ENCODE data around the gene PJVK. TPM values are rescaled to one million over a fixed set of nuclear protein-coding genes. Genes with fewer than 3 reads are reported as not detected.

The PJVK gene
- total and polyA plus RNA-seq, 2 experiments from 2014 or later, result 1.6 to 2.1 TPM

DNA sequence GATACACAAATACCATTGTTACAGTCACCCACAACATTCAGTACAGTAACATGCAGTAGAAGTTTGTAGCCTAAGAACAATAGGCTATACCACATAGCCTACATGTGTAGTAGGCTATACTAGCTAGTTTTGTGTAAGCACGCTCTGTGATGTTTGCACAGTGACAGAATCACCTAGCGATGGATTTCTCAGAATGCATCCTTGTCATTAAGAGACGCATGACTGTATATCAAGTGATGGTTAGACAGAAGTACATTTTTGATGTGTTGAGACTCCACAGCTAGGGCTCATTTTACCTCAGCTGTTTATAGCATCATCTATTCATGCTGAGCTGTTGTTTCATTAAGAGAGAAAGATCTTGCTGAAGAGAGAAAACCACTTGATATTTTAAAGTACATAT, 48.5 kb downstream of the PJVK start (continued):
- no peak for TF ChIP-seq ZNF331 (CRISPR knock-in tag; IDR thresholded peaks at IDR 0.05; ENCODE audit: low read depth)
- TF ChIP-seq EZH2 (IDR thresholded peaks at IDR 0.05; ENCODE audit: low read depth, unreplicated experiment), result no peak
- TF ChIP-seq, protein P1, sequence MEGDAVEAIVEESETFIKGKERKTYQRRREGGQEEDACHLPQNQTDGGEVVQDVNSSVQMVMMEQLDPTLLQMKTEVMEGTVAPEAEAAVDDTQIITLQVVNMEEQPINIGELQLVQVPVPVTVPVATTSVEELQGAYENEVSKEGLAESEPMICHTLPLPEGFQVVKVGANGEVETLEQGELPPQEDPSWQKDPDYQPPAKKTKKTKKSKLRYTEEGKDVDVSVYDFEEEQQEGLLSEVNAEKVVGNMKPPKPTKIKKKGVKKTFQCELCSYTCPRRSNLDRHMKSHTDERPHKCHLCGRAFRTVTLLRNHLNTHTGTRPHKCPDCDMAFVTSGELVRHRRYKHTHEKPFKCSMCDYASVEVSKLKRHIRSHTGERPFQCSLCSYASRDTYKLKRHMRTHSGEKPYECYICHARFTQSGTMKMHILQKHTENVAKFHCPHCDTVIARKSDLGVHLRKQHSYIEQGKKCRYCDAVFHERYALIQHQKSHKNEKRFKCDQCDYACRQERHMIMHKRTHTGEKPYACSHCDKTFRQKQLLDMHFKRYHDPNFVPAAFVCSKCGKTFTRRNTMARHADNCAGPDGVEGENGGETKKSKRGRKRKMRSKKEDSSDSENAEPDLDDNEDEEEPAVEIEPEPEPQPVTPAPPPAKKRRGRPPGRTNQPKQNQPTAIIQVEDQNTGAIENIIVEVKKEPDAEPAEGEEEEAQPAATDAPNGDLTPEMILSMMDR (conservative IDR thresholded peaks at IDR 0.05; ENCODE audit: low read depth in 2 of 2), result no peak
- TF ChIP-seq STAT1 (IDR thresholded peaks at IDR 0.05; ENCODE audit: unreplicated experiment), result no peak

DNA sequence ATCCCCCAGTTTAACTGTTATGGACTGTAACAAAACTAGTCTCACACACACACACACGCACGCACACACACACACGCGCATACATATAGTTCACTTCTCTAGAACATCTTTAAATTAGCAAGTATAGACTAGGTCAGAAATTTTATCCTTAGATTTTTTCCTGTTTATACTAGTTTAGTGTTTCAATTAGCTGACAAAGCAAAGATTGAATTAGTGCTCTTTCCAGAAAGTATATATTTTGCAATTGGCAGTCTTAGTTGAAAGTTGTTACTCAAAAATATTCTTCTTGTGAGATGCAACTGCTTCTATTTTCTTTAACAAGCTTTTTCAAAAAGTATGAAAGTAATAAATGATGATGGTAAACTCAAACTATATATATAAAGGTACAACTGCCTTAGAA, 51.6 kb downstream of the PJVK start:
- TF ChIP-seq, protein P2, sequence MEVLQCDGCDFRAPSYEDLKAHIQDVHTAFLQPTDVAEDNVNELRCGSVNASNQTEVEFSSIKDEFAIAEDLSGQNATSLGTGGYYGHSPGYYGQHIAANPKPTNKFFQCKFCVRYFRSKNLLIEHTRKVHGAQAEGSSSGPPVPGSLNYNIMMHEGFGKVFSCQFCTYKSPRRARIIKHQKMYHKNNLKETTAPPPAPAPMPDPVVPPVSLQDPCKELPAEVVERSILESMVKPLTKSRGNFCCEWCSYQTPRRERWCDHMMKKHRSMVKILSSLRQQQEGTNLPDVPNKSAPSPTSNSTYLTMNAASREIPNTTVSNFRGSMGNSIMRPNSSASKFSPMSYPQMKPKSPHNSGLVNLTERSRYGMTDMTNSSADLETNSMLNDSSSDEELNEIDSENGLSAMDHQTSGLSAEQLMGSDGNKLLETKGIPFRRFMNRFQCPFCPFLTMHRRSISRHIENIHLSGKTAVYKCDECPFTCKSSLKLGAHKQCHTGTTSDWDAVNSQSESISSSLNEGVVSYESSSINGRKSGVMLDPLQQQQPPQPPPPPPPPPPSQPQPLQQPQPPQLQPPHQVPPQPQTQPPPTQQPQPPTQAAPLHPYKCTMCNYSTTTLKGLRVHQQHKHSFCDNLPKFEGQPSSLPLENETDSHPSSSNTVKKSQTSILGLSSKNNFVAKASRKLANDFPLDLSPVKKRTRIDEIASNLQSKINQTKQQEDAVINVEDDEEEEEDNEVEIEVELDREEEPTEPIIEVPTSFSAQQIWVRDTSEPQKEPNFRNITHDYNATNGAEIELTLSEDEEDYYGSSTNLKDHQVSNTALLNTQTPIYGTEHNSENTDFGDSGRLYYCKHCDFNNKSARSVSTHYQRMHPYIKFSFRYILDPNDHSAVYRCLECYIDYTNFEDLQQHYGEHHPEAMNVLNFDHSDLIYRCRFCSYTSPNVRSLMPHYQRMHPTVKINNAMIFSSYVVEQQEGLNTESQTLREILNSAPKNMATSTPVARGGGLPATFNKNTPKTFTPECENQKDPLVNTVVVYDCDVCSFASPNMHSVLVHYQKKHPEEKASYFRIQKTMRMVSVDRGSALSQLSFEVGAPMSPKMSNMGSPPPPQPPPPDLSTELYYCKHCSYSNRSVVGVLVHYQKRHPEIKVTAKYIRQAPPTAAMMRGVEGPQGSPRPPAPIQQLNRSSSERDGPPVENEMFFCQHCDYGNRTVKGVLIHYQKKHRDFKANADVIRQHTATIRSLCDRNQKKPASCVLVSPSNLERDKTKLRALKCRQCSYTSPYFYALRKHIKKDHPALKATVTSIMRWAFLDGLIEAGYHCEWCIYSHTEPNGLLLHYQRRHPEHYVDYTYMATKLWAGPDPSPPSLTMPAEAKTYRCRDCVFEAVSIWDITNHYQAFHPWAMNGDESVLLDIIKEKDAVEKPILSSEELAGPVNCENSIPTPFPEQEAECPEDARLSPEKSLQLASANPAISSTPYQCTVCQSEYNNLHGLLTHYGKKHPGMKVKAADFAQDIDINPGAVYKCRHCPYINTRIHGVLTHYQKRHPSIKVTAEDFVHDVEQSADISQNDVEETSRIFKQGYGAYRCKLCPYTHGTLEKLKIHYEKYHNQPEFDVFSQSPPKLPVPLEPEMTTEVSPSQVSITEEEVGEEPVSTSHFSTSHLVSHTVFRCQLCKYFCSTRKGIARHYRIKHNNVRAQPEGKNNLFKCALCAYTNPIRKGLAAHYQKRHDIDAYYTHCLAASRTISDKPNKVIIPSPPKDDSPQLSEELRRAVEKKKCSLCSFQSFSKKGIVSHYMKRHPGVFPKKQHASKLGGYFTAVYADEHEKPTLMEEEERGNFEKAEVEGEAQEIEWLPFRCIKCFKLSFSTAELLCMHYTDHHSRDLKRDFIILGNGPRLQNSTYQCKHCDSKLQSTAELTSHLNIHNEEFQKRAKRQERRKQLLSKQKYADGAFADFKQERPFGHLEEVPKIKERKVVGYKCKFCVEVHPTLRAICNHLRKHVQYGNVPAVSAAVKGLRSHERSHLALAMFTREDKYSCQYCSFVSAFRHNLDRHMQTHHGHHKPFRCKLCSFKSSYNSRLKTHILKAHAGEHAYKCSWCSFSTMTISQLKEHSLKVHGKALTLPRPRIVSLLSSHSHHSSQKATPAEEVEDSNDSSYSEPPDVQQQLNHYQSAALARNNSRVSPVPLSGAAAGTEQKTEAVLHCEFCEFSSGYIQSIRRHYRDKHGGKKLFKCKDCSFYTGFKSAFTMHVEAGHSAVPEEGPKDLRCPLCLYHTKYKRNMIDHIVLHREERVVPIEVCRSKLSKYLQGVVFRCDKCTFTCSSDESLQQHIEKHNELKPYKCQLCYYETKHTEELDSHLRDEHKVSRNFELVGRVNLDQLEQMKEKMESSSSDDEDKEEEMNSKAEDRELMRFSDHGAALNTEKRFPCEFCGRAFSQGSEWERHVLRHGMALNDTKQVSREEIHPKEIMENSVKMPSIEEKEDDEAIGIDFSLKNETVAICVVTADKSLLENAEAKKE (CRISPR knock-in tag; IDR thresholded peaks at IDR 0.05), result no peak
- TF ChIP-seq NANOG (IDR thresholded peaks at IDR 0.05; ENCODE audit: borderline replicate concordance) (no peak), CREB1 (CRISPR knock-in tag; IDR thresholded peaks at IDR 0.05; ENCODE audit: low read depth) (no peak), ZNF331 (CRISPR knock-in tag; IDR thresholded peaks at IDR 0.05; ENCODE audit: low read depth) (no peak)
- TF ChIP-seq, protein P1 (conservative IDR thresholded peaks at IDR 0.05; ENCODE audit: low read depth in 2 of 2), result no peak
- H3K4me1 ChIP-seq (ENCODE audit: insufficient read depth), result peaks cover 15% of the 10 kb centered on the region
- no peak overlapping the region for H3K27ac ChIP-seq (ENCODE audit: low read depth)
- H3K27me3 Mint-ChIP-seq (ENCODE audit: insufficient read depth, low read depth, poor library complexity), result peaks cover 3% of the 10 kb centered on the region
- H3K9me2 ChIP-seq (ENCODE audit: insufficient read depth), result no peaks in the 10 kb centered on the region
- no peak overlapping the region for H3K4me3 Mint-ChIP-seq
- H3K4me2 ChIP-seq, result no peak overlapping the region
- ATAC-seq (no peak), DNase-seq (ENCODE audit: low spot score) (no peak)
- no peaks in the 10 kb centered on the region for H3F3A ChIP-seq (replicated peaks; ENCODE audit: low read depth)
- peaks cover 3% of the 10 kb centered on the region; the same call in 1 of the 2 replicates for H3K27me3 ChIP-seq (ENCODE audit: insufficient read depth)
- no peaks in the 10 kb centered on the region for H4K20me1 ChIP-seq (replicated peaks; ENCODE audit: insufficient read depth)
- H3K79me2 ChIP-seq (replicated peaks; ENCODE audit: insufficient read depth), result no peaks in the 10 kb centered on the region
- no peak overlapping the region for H3K4me3 ChIP-seq
- H3K4me1 Mint-ChIP-seq, result peaks cover 16% of the 10 kb centered on the region
- H3K36me3 ChIP-seq (ENCODE audit: insufficient read depth), result peaks cover 5% of the 10 kb centered on the region
- H3K27ac Mint-ChIP-seq, result no peak overlapping the region
- H2AFZ ChIP-seq, result no peak overlapping the region
- no peaks in the 10 kb centered on the region for H3K9me3 Mint-ChIP-seq
- H3K36me3 Mint-ChIP-seq (ENCODE audit: low read depth), result peaks cover 18% of the 10 kb centered on the region; the same call in 2 of the 3 replicates

All from GM23338 (cell line).